Mesenchymal stem cell (in vitro differentiated cells and primary cell): Measurements from ENCODE around the gene MYEOV.

Source experiments
- DNase-seq: peaks from one replicate; pipeline ENCODE4 v3.0.0-alpha.2; 2013
- H2AFZ ChIP-seq: one replicate; pipeline ENCODE4 v1.6.1; 2013; ENCODE audit warnings: low read depth, mild to moderate bottlenecking, control low read depth, inconsistent platforms, low read length, moderate library complexity
- H2AK5ac ChIP-seq: 2 replicates; pipeline ENCODE4 v1.6.1; 2013; ENCODE audit warnings: low read length, moderate library complexity, mild to moderate bottlenecking, inconsistent platforms; ENCODE audit not compliant: severe bottlenecking
- H2BK120ac ChIP-seq: one replicate; pipeline ENCODE4 v1.6.1; 2013; ENCODE audit warnings: low read depth, mild to moderate bottlenecking, inconsistent platforms, low read length, moderate library complexity
- H2BK12ac ChIP-seq, 2 experiments: one replicate each; pipeline ENCODE4 v1.6.1; 2013; ENCODE audit warnings: inconsistent platforms in 2 of 2, low read length in 2 of 2, mild to moderate bottlenecking in 2 of 2, moderate library complexity in 2 of 2, control low read depth in 1 of 2
- H2BK15ac ChIP-seq: one replicate; pipeline ENCODE4 v1.6.1; 2013; ENCODE audit warnings: mild to moderate bottlenecking, low read depth, inconsistent platforms; ENCODE audit not compliant: poor library complexity, severe bottlenecking
- H2BK5ac ChIP-seq: 2 replicates; pipeline ENCODE4 v1.6.1; 2013; ENCODE audit warnings: low read depth, mild to moderate bottlenecking, low read length, control low read depth, inconsistent platforms; ENCODE audit not compliant: poor library complexity, severe bottlenecking
- H3K14ac ChIP-seq, 2 experiments: one replicate each; pipeline ENCODE4 v1.6.1; 2013; ENCODE audit warnings: inconsistent platforms in 2 of 2, low read length in 2 of 2, control low read depth in 1 of 2, mild to moderate bottlenecking in 1 of 2, moderate library complexity in 1 of 2
- H3K18ac ChIP-seq, 2 experiments: one replicate each; pipeline ENCODE4 v1.6.1; 2013; ENCODE audit warnings: inconsistent platforms in 2 of 2, low read length in 2 of 2, control low read depth in 1 of 2, low read depth in 1 of 2, mild to moderate bottlenecking in 1 of 2
- H3K23ac ChIP-seq, 2 experiments: one replicate each; pipeline ENCODE4 v1.6.1; 2013; ENCODE audit warnings: inconsistent platforms in 2 of 2, low read length in 2 of 2, mild to moderate bottlenecking in 2 of 2, moderate library complexity in 2 of 2, control low read depth in 1 of 2
- H3K27ac ChIP-seq: 2 replicates; pipeline ENCODE4 v1.5.1; 2013; ENCODE audit warnings: mild to moderate bottlenecking, moderate library complexity, low read length, control low read depth, inconsistent platforms; ENCODE audit not compliant: poor library complexity, severe bottlenecking
- H3K27me3 ChIP-seq, 2 experiments: 2 replicates each; pipeline versions ENCODE4 v1.6.1 to v1.7.0; 2013; ENCODE audit warnings: low read length in 2 of 2, mild to moderate bottlenecking in 2 of 2, moderate library complexity in 2 of 2, control low read depth in 1 of 2, inconsistent platforms in 1 of 2; ENCODE audit not compliant: control insufficient read depth in 1 of 2, insufficient read depth in 1 of 2
- H3K36me3 ChIP-seq, 2 experiments: 2 replicates each; pipeline versions ENCODE4 v1.6.1 to v1.7.0; 2013; ENCODE audit warnings: low read length in 2 of 2, control low read depth in 1 of 2, inconsistent platforms in 1 of 2, low read depth in 1 of 2, mild to moderate bottlenecking in 1 of 2; ENCODE audit not compliant: insufficient read depth in 2 of 2, control insufficient read depth in 1 of 2
- H3K4ac ChIP-seq, 2 experiments: one replicate each; pipeline ENCODE4 v1.6.1; 2013; ENCODE audit warnings: inconsistent platforms in 2 of 2, low read length in 2 of 2, mild to moderate bottlenecking in 2 of 2, moderate library complexity in 2 of 2, control low read depth in 1 of 2, low read depth in 1 of 2
- H3K4me1 ChIP-seq: 2 replicates; pipeline ENCODE4 v1.6.1; 2013; ENCODE audit warnings: low read depth, low read length, control low read depth; ENCODE audit not compliant: control insufficient read depth, insufficient read depth
- H3K4me2 ChIP-seq: 2 replicates; pipeline ENCODE4 v1.6.1; 2013; ENCODE audit warnings: low read length, mild to moderate bottlenecking, inconsistent platforms; ENCODE audit not compliant: poor library complexity, severe bottlenecking
- H3K4me3 ChIP-seq, 2 experiments: 2 replicates each; pipeline versions ENCODE4 v1.5.1 to v1.7.0; 2013; ENCODE audit warnings: low read length in 2 of 2, mild to moderate bottlenecking in 2 of 2, control low read depth in 1 of 2, low read depth in 1 of 2; ENCODE audit not compliant: insufficient read depth in 1 of 2
- H3K79me1 ChIP-seq: replicated peaks from 2 replicates; pipeline ENCODE4 v1.6.1; 2013; ENCODE audit warnings: mild to moderate bottlenecking, control low read depth, low read length, inconsistent platforms; ENCODE audit not compliant: poor library complexity, severe bottlenecking
- H3K9ac ChIP-seq: 2 replicates; pipeline ENCODE4 v1.7.0; 2013; ENCODE audit warnings: mild to moderate bottlenecking, low read length, moderate library complexity
- H3K9me3 ChIP-seq: 2 replicates; pipeline ENCODE4 v1.7.0; 2013; ENCODE audit warnings: mild to moderate bottlenecking, low read length; ENCODE audit not compliant: control insufficient read depth
- H4K8ac ChIP-seq: one replicate; pipeline ENCODE4 v1.6.1; 2013; ENCODE audit warnings: inconsistent platforms, mild to moderate bottlenecking, low read length, moderate library complexity
- H4K91ac ChIP-seq: one replicate; pipeline ENCODE4 v1.6.1; 2013; ENCODE audit warnings: mild to moderate bottlenecking, low read length, inconsistent platforms
- WGBS: methylation state at CpG from one replicate; pipeline ENCODE4 v1.1.7; 2013; ENCODE audit warnings: mixed read lengths; 5-methylcytosine and 5-hydroxymethylcytosine counted together

The MYEOV gene

GRCh38 chr11:69308491-69308911 is 14.5 kb downstream of the MYEOV start:
- H3K36me3 ChIP-seq, result peaks cover 6 to 11% of the 10 kb centered on the region in 2 experiments
- H2BK120ac ChIP-seq, result no peak overlapping the region
- H3K4me1 ChIP-seq, result peaks cover 19% of the 10 kb centered on the region
- H2BK15ac ChIP-seq, result no peak overlapping the region
- no peak overlapping the region for H2BK5ac ChIP-seq
- H3K9me3 ChIP-seq, result no peaks in the 10 kb centered on the region
- no peak for DNase-seq
- H4K91ac ChIP-seq, result peak overlapping the region; percentile 2
- H2AK5ac ChIP-seq, result no peak overlapping the region
- H3K79me1 ChIP-seq, result peaks cover 5% of the 10 kb centered on the region
- WGBS, result 96% methylated on average over 9 of the region's 9 CpGs
- H3K9ac ChIP-seq, result no peak overlapping the region
- no peak overlapping the region for H3K23ac ChIP-seq
- peak overlapping the region in 1 of 2 experiments; percentile 72 for H2BK12ac ChIP-seq
- H4K8ac ChIP-seq, result peak overlapping the region; percentile 24
- no peak overlapping the region for H3K4me3 ChIP-seq
- no peak overlapping the region for H3K14ac ChIP-seq
- H3K27me3 ChIP-seq, result no peaks in the 10 kb centered on the region
- no peak overlapping the region for H3K4me2 ChIP-seq
- peak overlapping the region in 1 of 2 experiments; percentile 21 for H3K4ac ChIP-seq
- H2AFZ ChIP-seq, result no peak overlapping the region
- H3K27ac ChIP-seq, result no peak overlapping the region
- no peak overlapping the region for H3K18ac ChIP-seq

GRCh38 chr11:69308936-69309615 is 15.1 kb downstream of the MYEOV start:
- Histone ChIP-seq H3K9me3 (no peaks in the 10 kb centered on the region), H3K27me3 (no peaks in the 10 kb centered on the region), H3K4me1 (peaks cover 19% of the 10 kb centered on the region), H2BK120ac (no peak overlapping the region), H2AFZ (no peak overlapping the region), H3K18ac (peak overlapping the region; percentile 2 to 13), H3K27ac (no peak overlapping the region), H3K4ac (peak overlapping the region; percentile 35 to 40), H3K14ac (no peak overlapping the region), H4K91ac (peak overlapping the region; percentile 81), H2BK15ac (peak overlapping the region; percentile 65), H2AK5ac (no peak overlapping the region), H3K23ac (no peak overlapping the region), H3K36me3 (peaks cover 6 to 11% of the 10 kb centered on the region in 2 experiments), H4K8ac (peak overlapping the region; percentile 64), H2BK5ac (no peak overlapping the region), H3K4me2 (no peak overlapping the region), H3K4me3 (no peak overlapping the region), H3K9ac (no peak overlapping the region), H3K79me1 (peaks cover 1% of the 10 kb centered on the region), H2BK12ac (peak overlapping the region; percentile 28 to 72)
- DNase-seq, result no peak
- WGBS, result 98% methylated on average over 10 of the region's 10 CpGs

- H3K9me3 ChIP-seq, result no peaks in the 10 kb centered on the region
Observed at GRCh38 chr11:69309631-69310280, 15.8 kb downstream of the MYEOV start.

GRCh38 chr11:69310351-69310750 is 16.4 kb downstream of the MYEOV start:
- no peak overlapping the region for H3K4me3 ChIP-seq
- H4K91ac ChIP-seq, result peak overlapping the region; percentile 62
- H3K14ac ChIP-seq, result peak overlapping the region in 1 of 2 experiments; percentile 23
- no peaks in the 10 kb centered on the region for H3K9me3 ChIP-seq
- no peaks in the 10 kb centered on the region for H3K27me3 ChIP-seq
- no peak overlapping the region for H2BK5ac ChIP-seq
- H2BK120ac ChIP-seq, result peak overlapping the region; percentile 64
- no peak overlapping the region for H3K4me2 ChIP-seq
- peak overlapping the region; percentile 85 to 87 for H3K18ac ChIP-seq
- peak overlapping the region; percentile 54 for H4K8ac ChIP-seq
- H3K9ac ChIP-seq, result no peak overlapping the region
- DNase-seq, result no peak
- no peaks in the 10 kb centered on the region for H3K79me1 ChIP-seq
- no peak overlapping the region for H3K27ac ChIP-seq
- H2BK12ac ChIP-seq, result peak overlapping the region; percentile 51 to 80
- WGBS, result 97% methylated on average over 13 of the region's 13 CpGs
- H2AFZ ChIP-seq, result no peak overlapping the region
- peak overlapping the region in 1 of 2 experiments; percentile 16 for H3K4ac ChIP-seq
- no peak overlapping the region for H3K23ac ChIP-seq
- peaks cover 19% of the 10 kb centered on the region for H3K4me1 ChIP-seq
- peaks cover 6 to 14% of the 10 kb centered on the region in 2 experiments for H3K36me3 ChIP-seq
- H2AK5ac ChIP-seq, result peak overlapping the region; percentile 46
- peak overlapping the region; percentile 63 for H2BK15ac ChIP-seq

More at GRCh38 chr11:69309631-69310280, 15.8 kb downstream of the MYEOV start:
- Histone ChIP-seq H2AFZ (no peak overlapping the region), H2AK5ac (no peak overlapping the region), H4K8ac (no peak overlapping the region), H3K9ac (no peak overlapping the region), H3K14ac (no peak overlapping the region), H4K91ac (peak overlapping the region; percentile 81), H3K79me1 (no peaks in the 10 kb centered on the region), H2BK120ac (peak overlapping the region; percentile 64), H2BK15ac (peak overlapping the region; percentile 65), H3K18ac (peak overlapping the region; percentile 85 to 87), H3K27ac (no peak overlapping the region), H3K4me1 (peaks cover 19% of the 10 kb centered on the region), H2BK5ac (no peak overlapping the region), H3K4me3 (no peak overlapping the region), H3K27me3 (no peaks in the 10 kb centered on the region), H3K4me2 (no peak overlapping the region), H3K36me3 (peaks cover 6 to 12% of the 10 kb centered on the region in 2 experiments), H3K4ac (peak overlapping the region; percentile 35 to 71), H2BK12ac (peak overlapping the region; percentile 51 to 80), H3K23ac (no peak overlapping the region)
- peak; percentile 29 for DNase-seq
- WGBS, result 77% methylated on average over 8 of the region's 8 CpGs
